ENCODE data around the gene ENTREP1. TPM values are rescaled to one million over a fixed set of nuclear protein-coding genes. Genes with fewer than 3 reads are reported as not detected.

The ENTREP1 gene
- total RNA-seq, 2 donors from 2014 or later = 13.7 to 25.8 TPM

GRCh38 chr9:69411931-69412740 lies 87.1 kb downstream of the ENTREP1 start:
- Histone ChIP-seq H3K27me3 (ENCODE audit: control insufficient read depth, insufficient read depth, low read length, poor library complexity, severe bottlenecking) (no peaks in the 10 kb centered on the region), H3K36me3 (ENCODE audit: control insufficient read depth, insufficient read depth, low read length) (no peaks in the 10 kb centered on the region), H3K4me1 (ENCODE audit: control insufficient read depth, insufficient read depth, low read length) (no peaks in the 10 kb centered on the region), H3K9ac (ENCODE audit: extremely low read depth, low read length, poor library complexity, severe bottlenecking) (no peak overlapping the region), H3K4me3 (ENCODE audit: low read length) (no peak overlapping the region), H3K27ac (ENCODE audit: low read depth, low read length) (no peak overlapping the region), H3K9me3 (ENCODE audit: control insufficient read depth, low read length) (peaks cover 10% of the 10 kb centered on the region)
- no peak for DNase-seq
- no peaks in the 10 kb centered on the region for H3K27me3 Mint-ChIP-seq (ENCODE audit: insufficient read depth)
- TF ChIP-seq CTCF (conservative IDR thresholded peaks at IDR 0.05) = no peak
- peaks cover 6% of the 10 kb centered on the region for H3K36me3 Mint-ChIP-seq (ENCODE audit: low read depth)
- 88 to 92% methylated on average over 32 to 52 of the region's 52 CpGs for WGBS, 2 experiments (ENCODE audit: insufficient coverage in 1 of 2, insufficient read length in 1 of 2)
- no peak overlapping the region for H3K4me3 Mint-ChIP-seq
- H3K9me3 Mint-ChIP-seq = peaks cover 17% of the 10 kb centered on the region
- H3K27ac Mint-ChIP-seq = peak overlapping the region; percentile 26
- peaks cover 24% of the 10 kb centered on the region for H3K4me1 Mint-ChIP-seq

- Histone ChIP-seq H3K27me3 (ENCODE audit: control insufficient read depth, insufficient read depth, low read length, poor library complexity, severe bottlenecking) (no peaks in the 10 kb centered on the region), H3K27ac (ENCODE audit: low read depth, low read length) (no peak overlapping the region), H3K36me3 (ENCODE audit: control insufficient read depth, insufficient read depth, low read length) (no peaks in the 10 kb centered on the region), H3K4me3 (ENCODE audit: low read length) (no peak overlapping the region), H3K4me1 (ENCODE audit: control insufficient read depth, insufficient read depth, low read length) (no peaks in the 10 kb centered on the region), H3K9ac (ENCODE audit: extremely low read depth, low read length, poor library complexity, severe bottlenecking) (no peak overlapping the region), H3K9me3 (ENCODE audit: control insufficient read depth, low read length) (peaks cover 10% of the 10 kb centered on the region)
- TF ChIP-seq CTCF (conservative IDR thresholded peaks at IDR 0.05) = peak; percentile 89
- Mint-ChIP-seq H3K27ac (no peak overlapping the region), H3K36me3 (ENCODE audit: low read depth) (peaks cover 6% of the 10 kb centered on the region), H3K27me3 (ENCODE audit: insufficient read depth) (no peaks in the 10 kb centered on the region), H3K9me3 (peaks cover 17% of the 10 kb centered on the region), H3K4me3 (no peak overlapping the region), H3K4me1 (peaks cover 23% of the 10 kb centered on the region)
- peak; percentile 96 for DNase-seq
- WGBS, 2 experiments (ENCODE audit: insufficient coverage in 1 of 2, insufficient read length in 1 of 2) = 58 to 63% methylated on average over 9 to 20 of the region's 20 CpGs
Observed at GRCh38 chr9:69412741-69413150, 87.7 kb downstream of the ENTREP1 start.

GRCh38 chr9:69420611-69421270 lies 95.7 kb downstream of the ENTREP1 start:
- Mint-ChIP-seq H3K27ac (no peak overlapping the region), H3K4me3 (no peak overlapping the region), H3K27me3 (ENCODE audit: insufficient read depth) (no peaks in the 10 kb centered on the region), H3K4me1 (no peaks in the 10 kb centered on the region), H3K9me3 (peaks cover 31% of the 10 kb centered on the region), H3K36me3 (ENCODE audit: low read depth) (peaks cover 4% of the 10 kb centered on the region)
- no peaks in the 10 kb centered on the region for H3K27me3 ChIP-seq (ENCODE audit: control insufficient read depth, insufficient read depth, low read length, poor library complexity, severe bottlenecking)
- no peak overlapping the region for H3K27ac ChIP-seq (ENCODE audit: low read depth, low read length)
- TF ChIP-seq CTCF (conservative IDR thresholded peaks at IDR 0.05) = no peak
- H3K4me1 ChIP-seq (ENCODE audit: control insufficient read depth, insufficient read depth, low read length) = no peaks in the 10 kb centered on the region
- H3K36me3 ChIP-seq (ENCODE audit: control insufficient read depth, insufficient read depth, low read length) = no peaks in the 10 kb centered on the region
- H3K4me3 ChIP-seq (ENCODE audit: low read length) = no peak overlapping the region
- peaks cover 5% of the 10 kb centered on the region for H3K9me3 ChIP-seq (ENCODE audit: control insufficient read depth, low read length)
- no peak overlapping the region for H3K9ac ChIP-seq (ENCODE audit: extremely low read depth, low read length, poor library complexity, severe bottlenecking)
- DNase-seq = peak; percentile 24
- 87% methylated on average over 6 to 10 of the region's 10 CpGs for WGBS, 2 experiments (ENCODE audit: insufficient coverage in 1 of 2, insufficient read length in 1 of 2)

All from endodermal cell (in vitro differentiated cells).